H1 (cell line): ENCODE results near the gene ATP9B. TPM values are rescaled to one million over a fixed set of nuclear protein-coding genes. Genes with fewer than 3 reads are reported as not detected.

Source experiments
- CTCF ChIA-PET: fragments of 300-600 bp; sonication (Branson Sonifier 250); formaldehyde crosslinking; loops from one replicate; lab custom pipeline; 2021; ENCODE audit not compliant: partially characterized antibody; lab: Charles Lee
- POLR2A ChIA-PET: fragments of 300-600 bp; sonication (Branson Sonifier 250); formaldehyde crosslinking; loops from one replicate; lab custom pipeline; 2021; ENCODE audit warnings: inconsistent platforms; ENCODE audit not compliant: partially characterized antibody; lab: Charles Lee
- DNase-seq, 2 experiments: peaks; one replicate each; pipeline versions ENCODE4 v3.0.0 to v3.0.0-alpha.2; 2010 to 2022; ENCODE audit warnings: low spot score in 2 of 2, low read depth in 1 of 2, mixed read lengths in 1 of 2
- FAIRE-seq: peaks from 2 replicates; lab custom pipeline; 2011; peaks lifted over from hg19 to GRCh38; lab: Jason Lieb, UNC
- H2AFZ ChIP-seq: 2 replicates; pipeline ENCODE4 v1.8.1; 2012; ENCODE audit warnings: low read length, inconsistent platforms
- H2AK5ac ChIP-seq: 2 replicates; pipeline ENCODE4 v1.6.1; 2013; ENCODE audit warnings: low read depth, low read length
- H2BK120ac ChIP-seq: replicated peaks from 2 replicates; pipeline ENCODE3; 2013; ENCODE audit warnings: low read depth, low read length, inconsistent platforms
- H2BK12ac ChIP-seq: 2 replicates; pipeline ENCODE4 v1.6.1; 2013; ENCODE audit warnings: low read depth, low read length
- H2BK15ac ChIP-seq: 2 replicates; pipeline ENCODE4 v1.6.1; 2013; ENCODE audit warnings: low read length
- H2BK20ac ChIP-seq: 2 replicates; pipeline ENCODE4 v1.6.1; 2013; ENCODE audit warnings: low read length
- H2BK5ac ChIP-seq: 2 replicates; pipeline ENCODE4 v1.6.1; 2013; ENCODE audit warnings: low read depth, low read length
- H3K14ac ChIP-seq: 2 replicates; pipeline ENCODE4 v1.6.1; 2013; ENCODE audit warnings: inconsistent platforms; ENCODE audit not compliant: insufficient read length
- H3K18ac ChIP-seq: 2 replicates; pipeline ENCODE4 v1.6.1; 2013; ENCODE audit warnings: low read length; ENCODE audit errors: extremely low read depth
- H3K23ac ChIP-seq: 2 replicates; pipeline ENCODE4 v1.6.1; 2013; ENCODE audit warnings: inconsistent platforms; ENCODE audit not compliant: insufficient read length
- H3K23me2 ChIP-seq: 2 replicates; pipeline ENCODE4 v1.6.1; 2013; ENCODE audit warnings: low read depth, low read length
- H3K27ac ChIP-seq: 2 replicates; pipeline ENCODE4 v1.6.1; 2011; ENCODE audit warnings: low read depth, low read length, inconsistent platforms
- H3K27me3 ChIP-seq, 4 experiments: replicated peaks in 1 of 4; 1 replicate in 1 of 4; 2 replicates in 3 of 4; pipeline versions ENCODE4 v1.6.1 to v1.8.1; 2011 to 2013; ENCODE audit warnings: low read length in 3 of 4, mild to moderate bottlenecking in 3 of 4, inconsistent platforms in 2 of 4, mixed read lengths in 2 of 4, moderate library complexity in 1 of 4; ENCODE audit not compliant: control insufficient read depth in 3 of 4, insufficient read depth in 3 of 4; ENCODE audit errors: extremely low read depth in 1 of 4
- H3K36me3 ChIP-seq, 4 experiments: 2 replicates each; pipeline versions ENCODE4 v1.6.1 to v1.8.1; 2011 to 2013; ENCODE audit warnings: mild to moderate bottlenecking in 4 of 4, low read length in 3 of 4, moderate library complexity in 2 of 4, control low read depth in 1 of 4, inconsistent platforms in 1 of 4; ENCODE audit not compliant: insufficient read depth in 4 of 4, control insufficient read depth in 2 of 4
- H3K4ac ChIP-seq: replicated peaks from 2 replicates; pipeline ENCODE3; 2013; ENCODE audit warnings: low read length, low read depth, mixed read lengths, inconsistent platforms; ENCODE audit not compliant: insufficient read length
- H3K4me1 ChIP-seq, 4 experiments: replicated peaks in 1 of 4; 1 replicate in 1 of 4; 2 replicates in 3 of 4; pipeline versions ENCODE4 v1.6.1 to v1.8.1; 2011 to 2013; ENCODE audit warnings: low read length in 3 of 4, inconsistent platforms in 2 of 4, mixed read lengths in 1 of 4; ENCODE audit not compliant: insufficient read depth in 4 of 4, control insufficient read depth in 3 of 4
- H3K4me2 ChIP-seq, 2 experiments: 2 replicates each; pipeline versions ENCODE4 v1.6.1 to v1.8.1; 2011 to 2013; ENCODE audit warnings: low read depth in 2 of 2, low read length in 2 of 2, control low read depth in 1 of 2, inconsistent platforms in 1 of 2, mild to moderate bottlenecking in 1 of 2; ENCODE audit not compliant: insufficient read depth in 1 of 2
- H3K4me3 ChIP-seq, 4 experiments: fragments of 200-600, 300-600 bp in 1 of 4; sonication (generic), shearing (Covaris generic), sonication (Bioruptor Twin) in 1 of 4; 2 replicates each; pipeline versions ENCODE4 v1.5.1 to v1.8.1; 2011 to 2016; ENCODE audit warnings: low read length in 4 of 4, low read depth in 3 of 4, control low read depth in 2 of 4, inconsistent platforms in 2 of 4, mild to moderate bottlenecking in 2 of 4, mixed read lengths in 1 of 4, moderate library complexity in 1 of 4; ENCODE audit not compliant: insufficient read depth in 2 of 4; ENCODE audit errors: extremely low read depth in 1 of 4
- H3K56ac ChIP-seq: replicated peaks from 2 replicates; pipeline ENCODE3; 2013; ENCODE audit warnings: low read depth, mild to moderate bottlenecking, mixed read lengths, low read length, inconsistent platforms; ENCODE audit not compliant: insufficient read length
- H3K79me1 ChIP-seq: 2 replicates; pipeline ENCODE4 v1.6.1; 2013; ENCODE audit warnings: low read depth, low read length, control low read depth
- H3K79me2 ChIP-seq, 2 experiments: 2 replicates each; pipeline versions ENCODE4 v1.6.1 to v1.8.1; 2012 to 2013; ENCODE audit warnings: low read length in 2 of 2, mild to moderate bottlenecking in 2 of 2, inconsistent platforms in 1 of 2; ENCODE audit not compliant: insufficient read depth in 2 of 2, control insufficient read depth in 1 of 2
- H3K9ac ChIP-seq, 4 experiments: replicated peaks in 1 of 4; 1 replicate in 1 of 4; 2 replicates in 3 of 4; pipeline versions ENCODE4 v1.6.1 to v1.8.1; 2011 to 2013; ENCODE audit warnings: low read depth in 3 of 4, low read length in 3 of 4, control low read depth in 2 of 4, mild to moderate bottlenecking in 2 of 4, moderate library complexity in 2 of 4, inconsistent platforms in 1 of 4; ENCODE audit errors: extremely low read depth in 1 of 4
- H3K9me3 ChIP-seq, 2 experiments: 2 replicates each; pipeline versions ENCODE4 v1.6.1 to v1.8.1; 2012 to 2013; ENCODE audit warnings: mild to moderate bottlenecking in 2 of 2, moderate library complexity in 2 of 2, control low read depth in 1 of 2, inconsistent platforms in 1 of 2, low read depth in 1 of 2, low read length in 1 of 2, mixed read lengths in 1 of 2; ENCODE audit not compliant: insufficient read depth in 2 of 2
- H4K20me1 ChIP-seq, 2 experiments: replicated peaks in 1 of 2; 2 replicates each; pipeline versions ENCODE3 to v1.8.1; 2011 to 2013; ENCODE audit warnings: inconsistent platforms in 2 of 2, low read length in 2 of 2, mild to moderate bottlenecking in 1 of 2; ENCODE audit not compliant: insufficient read depth in 2 of 2, control insufficient read depth in 1 of 2
- H4K5ac ChIP-seq: 2 replicates; pipeline ENCODE4 v1.6.1; 2013; ENCODE audit warnings: low read length, low read depth, mixed read lengths, inconsistent platforms; ENCODE audit not compliant: insufficient read length
- H4K8ac ChIP-seq: 2 replicates; pipeline ENCODE4 v1.8.0; 2013; ENCODE audit warnings: mild to moderate bottlenecking, moderate library complexity, low read length, inconsistent platforms; ENCODE audit not compliant: insufficient read depth; ENCODE audit errors: extremely low read depth
- H4K91ac ChIP-seq: replicated peaks from 2 replicates; pipeline ENCODE3; 2013; ENCODE audit warnings: low read length, mixed read lengths, inconsistent platforms; ENCODE audit not compliant: insufficient read length
- CBX8 ChIP-seq: fragments of 300-800, 300-1000 bp; sonication (generic); IDR thresholded peaks from 2 replicates; pipeline ENCODE4 v1.7.1; 2016; ENCODE audit warnings: low read depth, low read length, borderline replicate concordance
- CREB1 ChIP-seq: IDR thresholded peaks from 2 replicates; pipeline ENCODE4 v1.6.1; 2012; ENCODE audit warnings: inconsistent platforms
- CTBP2 ChIP-seq: IDR thresholded peaks from 2 replicates; pipeline ENCODE4 v1.7.0; 2011; ENCODE audit warnings: borderline replicate concordance, mild to moderate bottlenecking, moderate library complexity, mixed read lengths, low read length; ENCODE audit not compliant: insufficient read depth, insufficient read length
- EGR1 ChIP-seq: IDR thresholded peaks from 2 replicates; pipeline ENCODE4 v1.6.1; 2011; ENCODE audit warnings: low read depth, low read length, borderline replicate concordance
- FOSL1 ChIP-seq: IDR thresholded peaks from 2 replicates; pipeline ENCODE4 v1.6.1; 2011; ENCODE audit warnings: mild to moderate bottlenecking, low read depth, low read length, moderate library complexity; ENCODE audit not compliant: insufficient read depth
- JUND ChIP-seq: IDR thresholded peaks from 2 replicates; pipeline ENCODE4 v1.6.1; 2011; ENCODE audit warnings: mild to moderate bottlenecking, improper control_type of control experiment, low read length
- MAFK ChIP-seq: IDR thresholded peaks from 2 replicates; pipeline ENCODE4 v1.6.1; 2012; ENCODE audit warnings: low read depth, mild to moderate bottlenecking, improper control_type of control experiment, low read length
- SAP30 ChIP-seq: fragments of 300-600 bp; sonication (generic); IDR thresholded peaks from 2 replicates; pipeline ENCODE4 v1.7.1; 2012; ENCODE audit warnings: low read length, moderate library complexity, mild to moderate bottlenecking, inconsistent platforms; ENCODE audit not compliant: insufficient read depth, insufficient replicate concordance
- SP1 ChIP-seq: IDR thresholded peaks from 2 replicates; pipeline ENCODE4 v1.6.1; 2011; ENCODE audit warnings: low read depth, low read length
- SUZ12 ChIP-seq: fragments of 200-600 bp; sonication (generic); IDR thresholded peaks from 2 replicates; pipeline ENCODE4 v1.6.1; 2012; ENCODE audit warnings: mild to moderate bottlenecking, inconsistent platforms, low read length, moderate library complexity, mixed read lengths
- TCF12 ChIP-seq: IDR thresholded peaks from 2 replicates; pipeline ENCODE4 v1.6.1; 2011; ENCODE audit warnings: low read depth, mild to moderate bottlenecking, low read length
- ZNF274 ChIP-seq: IDR thresholded peaks from 2 replicates; pipeline ENCODE4 v1.7.0; 2012; ENCODE audit warnings: low read length, borderline replicate concordance; ENCODE audit errors: extremely low read depth
- WGBS, 2 experiments: shearing (Covaris generic) in 1 of 2; methylation state at CpG; one replicate each; pipeline versions ENCODE4 v1.1.6 to v1.1.7; 2013 to 2015; ENCODE audit warnings: low lambda C conversion rate in 2 of 2, mixed read lengths in 2 of 2, inconsistent platforms in 1 of 2, low coverage in 1 of 2, missing lambda C conversion rate in 1 of 2; ENCODE audit not compliant: insufficient replicate concordance in 2 of 2, insufficient coverage in 1 of 2, insufficient read length in 1 of 2; ENCODE audit errors: extremely low coverage in 1 of 2, missing lambda C conversion rate in 1 of 2; 5-methylcytosine and 5-hydroxymethylcytosine counted together
- polyA plus RNA-seq, 7 experiments: library from polyadenylated mRNA; depleted of rRNA in 3 of 7; stranded (reverse) in 5 of 7; unstranded in 2 of 7; fragments of >200 nt in 5 of 7; fragments of 200-250 nt in 2 of 7; gene quantifications; 1 replicate in 5 of 7; 2 replicates in 1 of 7; 4 replicates in 1 of 7; pipeline versions ENCODE4 v1.2.1 to v1.2.3, GENCODE V29; 2011 to 2013; ENCODE audit warnings: missing spikeins in 2 of 7, mixed read lengths in 2 of 7
- total RNA-seq: library from RNA; stranded (reverse); fragmentation: NEBNext Ultra II Directional; extraction: Animal tissue kit (Norgen Biotek cat#: 25700); gene quantifications from 2 replicates; pipeline ENCODE4 v1.2.1, GENCODE V29; 2021
- TF ChIP-seq, protein P1 (sequence below): IDR thresholded peaks from 2 replicates; pipeline ENCODE4 v1.6.1; 2012; ENCODE audit warnings: inconsistent platforms
- TF ChIP-seq, protein P2 (sequence below): IDR thresholded peaks from 2 replicates; pipeline ENCODE4 v1.6.1; 2011; ENCODE audit warnings: low read depth, mild to moderate bottlenecking, low read length; ENCODE audit not compliant: insufficient read depth

The ATP9B gene
- total and polyA plus RNA-seq, 2 of the 8 experiments (the other 6 are each of a cell fraction or from before 2014, with no cell fraction given) = 15.1 to 21.7 TPM

DNA sequence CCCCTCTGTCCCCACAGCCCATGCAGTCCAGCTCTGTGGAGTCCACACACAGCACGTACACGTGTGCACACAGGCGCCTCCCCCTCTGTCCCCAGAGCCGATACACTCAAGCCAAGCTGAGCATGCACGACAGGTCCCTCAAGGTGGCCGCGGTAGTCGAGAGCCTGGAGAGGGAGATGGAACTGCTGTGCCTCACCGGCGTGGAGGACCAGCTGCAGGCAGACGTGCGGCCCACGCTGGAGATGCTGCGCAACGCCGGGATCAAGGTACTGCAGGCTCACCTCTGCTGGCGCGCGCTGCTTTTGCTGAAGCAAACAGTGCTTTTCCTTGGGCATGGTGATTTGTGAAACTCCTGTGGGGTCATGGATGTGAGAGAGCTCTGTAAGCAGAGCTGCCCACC, 268.0 kb downstream of the ATP9B start:
- Histone ChIP-seq H3K23me2 (no peaks in the 10 kb centered on the region), H3K4me3 (no peak overlapping the region), H3K79me1 (no peaks in the 10 kb centered on the region; the same call in 1 of the 2 replicates), H3K79me2 (no peaks in the 10 kb centered on the region), H4K8ac (peak overlapping the region; percentile 40; the same call in 1 of the 2 replicates), H4K20me1 (peaks cover 0 to 3% of the 10 kb centered on the region in 2 experiments), H2BK5ac (no peak overlapping the region), H3K4ac (no peak overlapping the region), H3K14ac (no peak overlapping the region), H4K5ac (no peak overlapping the region), H3K27me3 (no peaks in the 10 kb centered on the region), H4K91ac (no peak overlapping the region), H3K4me1 (no peaks in the 10 kb centered on the region), H3K4me2 (no peak overlapping the region), H3K36me3 (peaks cover 0 to 4% (median 0%) of the 10 kb centered on the region in 4 experiments; a peak in 2 of 8 replicates), H2BK12ac (no peak overlapping the region), H2BK120ac (no peak overlapping the region), H2BK20ac (no peak overlapping the region), H3K56ac (no peak overlapping the region), H3K23ac (no peak overlapping the region), H3K9ac (no peak overlapping the region), H2BK15ac (no peak overlapping the region), H2AFZ (no peak overlapping the region), H3K9me3 (no peaks in the 10 kb centered on the region), H2AK5ac (no peak overlapping the region), H3K27ac (no peak overlapping the region), H3K18ac (no peak overlapping the region)
- 90% methylated on average over 15 of the region's 19 CpGs; no CpG with 5 or more reads in 1 of the 2 experiments for WGBS, 2 experiments
- CTCF ChIA-PET = interaction anchor here (0.7 kb wide), 1 partner anchor 769 kb away, joined by 3 read pairs; no protein-coding TSS in a partner anchor
- FAIRE-seq (no peak), DNase-seq (no peak)
- POLR2A ChIA-PET = no interaction called here
- no peak for TF ChIP-seq JUND
- no peak for TF ChIP-seq TCF12
- TF ChIP-seq CBX8 = no peak
- no peak for TF ChIP-seq SAP30
- TF ChIP-seq EGR1 = no peak
- TF ChIP-seq SP1 = no peak
- TF ChIP-seq ZNF274 = no peak
- no peak for TF ChIP-seq CREB1
- no peak for TF ChIP-seq MAFK
- TF ChIP-seq FOSL1 = no peak
- TF ChIP-seq, protein P1, sequence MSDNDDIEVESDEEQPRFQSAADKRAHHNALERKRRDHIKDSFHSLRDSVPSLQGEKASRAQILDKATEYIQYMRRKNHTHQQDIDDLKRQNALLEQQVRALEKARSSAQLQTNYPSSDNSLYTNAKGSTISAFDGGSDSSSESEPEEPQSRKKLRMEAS = no peak
- TF ChIP-seq CTBP2 = no peak
- no peak for TF ChIP-seq SUZ12
- TF ChIP-seq, protein P2, sequence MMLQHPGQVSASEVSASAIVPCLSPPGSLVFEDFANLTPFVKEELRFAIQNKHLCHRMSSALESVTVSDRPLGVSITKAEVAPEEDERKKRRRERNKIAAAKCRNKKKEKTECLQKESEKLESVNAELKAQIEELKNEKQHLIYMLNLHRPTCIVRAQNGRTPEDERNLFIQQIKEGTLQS = no peak
